ENCODE data around the gene TNK1. TPM values are rescaled to one million over a fixed set of nuclear protein-coding genes. Genes with fewer than 3 reads are reported as not detected.

TNK1 gene
- total and polyA plus RNA-seq, 8 donors = 4.9 to 13.8 (median 6.6) TPM

DNA sequence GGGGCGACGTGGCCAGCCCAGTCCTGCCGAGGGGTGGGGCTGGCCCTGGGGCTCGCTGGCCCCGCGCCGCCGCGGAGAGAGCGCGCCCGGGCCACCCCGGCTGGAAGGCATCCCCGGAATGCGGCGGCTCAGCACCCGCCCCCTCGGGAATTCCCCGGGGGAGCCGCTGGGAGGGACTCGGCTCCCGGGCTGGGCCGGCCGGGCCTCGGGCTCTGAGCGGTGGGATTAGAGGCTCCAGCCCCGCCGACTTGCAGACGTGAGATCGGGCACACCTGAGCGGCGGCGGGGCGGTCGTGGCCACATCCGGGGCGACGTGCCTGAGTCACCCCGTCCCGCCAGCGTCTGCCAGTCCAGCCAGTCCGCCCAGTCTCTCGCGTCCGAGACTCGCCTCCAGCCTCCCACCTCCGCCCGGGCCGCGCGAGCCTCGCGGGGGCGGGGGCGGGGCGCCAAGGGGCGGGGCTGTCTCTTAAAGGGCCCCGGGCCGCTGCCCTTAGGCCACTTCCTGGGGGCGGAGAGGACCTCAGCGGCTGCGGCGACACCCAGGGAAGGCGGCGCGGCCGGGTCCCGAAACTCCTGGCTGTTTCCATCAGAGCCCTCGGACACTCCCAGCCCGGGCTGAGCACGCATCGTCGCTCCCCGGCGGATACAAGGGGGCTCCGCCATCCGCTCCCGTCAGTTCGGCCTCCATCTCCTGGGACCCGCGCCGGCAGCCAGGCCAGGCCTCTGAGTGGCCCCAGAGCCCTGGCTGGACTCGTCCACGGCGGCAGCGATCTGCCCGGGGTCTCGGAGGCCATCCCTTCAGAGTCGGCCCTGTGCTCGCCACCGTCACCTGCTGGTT lies 29.0 kb upstream of the TNK1 start, which contains the start of gene KCTD11:
KCTD11 (plus strand) TSS at position 498 of the 838 bp plus-strand sequence.
- TF ChIP-seq, protein P1, sequence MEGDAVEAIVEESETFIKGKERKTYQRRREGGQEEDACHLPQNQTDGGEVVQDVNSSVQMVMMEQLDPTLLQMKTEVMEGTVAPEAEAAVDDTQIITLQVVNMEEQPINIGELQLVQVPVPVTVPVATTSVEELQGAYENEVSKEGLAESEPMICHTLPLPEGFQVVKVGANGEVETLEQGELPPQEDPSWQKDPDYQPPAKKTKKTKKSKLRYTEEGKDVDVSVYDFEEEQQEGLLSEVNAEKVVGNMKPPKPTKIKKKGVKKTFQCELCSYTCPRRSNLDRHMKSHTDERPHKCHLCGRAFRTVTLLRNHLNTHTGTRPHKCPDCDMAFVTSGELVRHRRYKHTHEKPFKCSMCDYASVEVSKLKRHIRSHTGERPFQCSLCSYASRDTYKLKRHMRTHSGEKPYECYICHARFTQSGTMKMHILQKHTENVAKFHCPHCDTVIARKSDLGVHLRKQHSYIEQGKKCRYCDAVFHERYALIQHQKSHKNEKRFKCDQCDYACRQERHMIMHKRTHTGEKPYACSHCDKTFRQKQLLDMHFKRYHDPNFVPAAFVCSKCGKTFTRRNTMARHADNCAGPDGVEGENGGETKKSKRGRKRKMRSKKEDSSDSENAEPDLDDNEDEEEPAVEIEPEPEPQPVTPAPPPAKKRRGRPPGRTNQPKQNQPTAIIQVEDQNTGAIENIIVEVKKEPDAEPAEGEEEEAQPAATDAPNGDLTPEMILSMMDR (IDR thresholded peaks at IDR 0.05) = no peak
- Histone ChIP-seq H3K4me3 (peak within 1 kb of the TSS; percentile 82 to 94 (median 88)), H3K27ac (peak within 1 kb of the TSS; percentile 95 to 99 (median 98)), H3K27me3 (no peaks in the 10 kb centered on the region), H3K4me1 (peaks cover 7 to 21% (median 8%) of the 10 kb centered on the region in 3 donors), H3K36me3 (no peaks in the 10 kb centered on the region), H3K9me3 (no peaks in the 10 kb centered on the region)
- DNase-seq (peak; percentile 91 to 97 (median 94)), ATAC-seq (peak; percentile 79 to 84 (median 80)), FAIRE-seq (no peak)
- intact Hi-C loops (cut with DNase I) = loop anchor here in 2 of 3 donors (10.0 kb wide), 3 partner anchors 83 to 233 kb away; partner anchors contain the start of genes FGF11 (in 2 of the 2), TMEM102 (in 2 of the 2), MPDU1 (in 1 of the 2) and TNFSF13 (in 1 of the 2)
- 0% methylated on average over 37 to 91 of the region's 91 CpGs for WGBS, 2 donors

DNA sequence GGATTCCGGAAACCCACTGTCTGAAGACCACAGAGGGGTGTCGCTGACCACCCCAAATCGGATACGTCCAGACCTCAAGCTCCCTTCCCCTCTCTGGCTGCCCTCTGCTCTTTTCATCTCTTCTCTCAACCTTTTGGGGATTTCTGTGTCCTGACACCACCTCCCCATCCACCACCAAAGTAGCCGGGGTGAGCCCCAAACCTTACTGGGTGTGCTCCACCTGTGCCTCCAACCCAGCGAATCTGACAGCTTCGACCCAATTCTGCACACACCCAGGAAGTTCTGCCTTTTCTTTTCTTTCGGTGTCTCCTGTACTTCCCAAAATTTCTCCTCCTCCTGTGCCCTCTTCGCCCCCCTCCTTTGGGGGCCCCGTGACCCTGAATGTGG lies 28.4 kb upstream of the TNK1 start:
- Histone ChIP-seq H3K9me3 (no peaks in the 10 kb centered on the region), H3K27ac (peak overlapping the region; percentile 95 to 99 (median 98)), H3K4me3 (peak overlapping the region; percentile 82 to 94 (median 88)), H3K27me3 (no peaks in the 10 kb centered on the region), H3K36me3 (no peaks in the 10 kb centered on the region), H3K4me1 (peaks cover 7 to 21% (median 8%) of the 10 kb centered on the region in 3 donors)
- no peak for DNase-seq
- no peak for ATAC-seq
- 17% methylated on average over 10 of the region's 10 CpGs for WGBS, 2 donors
- no peak for FAIRE-seq
- intact Hi-C loops (cut with DNase I) = loop anchor here in 2 of 3 donors (10.0 kb wide), 3 partner anchors 82 to 232 kb away; partner anchors contain the start of genes FGF11 (in 2 of the 2), TMEM102 (in 2 of the 2), MPDU1 (in 1 of the 2) and TNFSF13 (in 1 of the 2)
- TF ChIP-seq, protein P1 (IDR thresholded peaks at IDR 0.05) = peak in 3 of 4 donors; percentile 11 to 39 (median 27)

DNA sequence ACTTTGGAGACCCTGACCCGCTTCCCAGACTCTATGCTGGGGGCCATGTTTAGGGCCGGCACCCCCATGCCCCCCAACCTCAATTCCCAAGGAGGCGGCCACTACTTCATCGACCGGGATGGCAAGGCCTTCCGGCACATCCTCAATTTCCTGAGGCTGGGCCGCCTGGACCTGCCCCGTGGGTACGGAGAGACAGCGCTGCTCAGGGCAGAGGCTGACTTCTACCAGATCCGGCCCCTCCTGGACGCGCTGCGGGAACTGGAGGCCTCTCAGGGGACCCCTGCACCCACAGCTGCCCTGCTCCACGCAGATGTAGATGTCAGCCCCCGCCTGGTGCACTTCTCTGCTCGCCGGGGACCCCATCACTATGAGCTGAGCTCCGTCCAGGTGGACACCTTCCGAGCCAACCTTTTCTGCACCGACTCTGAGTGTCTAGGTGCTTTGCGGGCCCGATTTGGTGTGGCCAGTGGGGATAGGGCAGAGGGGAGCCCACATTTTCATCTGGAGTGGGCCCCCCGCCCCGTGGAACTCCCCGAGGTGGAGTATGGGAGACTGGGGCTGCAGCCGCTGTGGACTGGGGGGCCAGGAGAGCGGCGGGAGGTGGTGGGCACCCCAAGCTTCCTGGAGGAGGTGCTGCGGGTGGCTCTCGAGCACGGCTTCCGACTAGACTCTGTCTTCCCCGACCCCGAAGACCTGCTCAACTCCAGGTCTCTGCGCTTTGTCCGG lies 27.8 kb upstream of the TNK1 start:
- intact Hi-C loops (cut with DNase I) = loop anchor here in 2 of 3 donors (10.0 kb wide), 3 partner anchors 82 to 232 kb away; partner anchors contain the start of genes FGF11 (in 2 of the 2), TMEM102 (in 2 of the 2), MPDU1 (in 1 of the 2) and TNFSF13 (in 1 of the 2)
- Histone ChIP-seq H3K9me3 (no peaks in the 10 kb centered on the region), H3K4me3 (peak overlapping the region; percentile 82 to 94 (median 88)), H3K27ac (no peak overlapping the region), H3K27me3 (no peaks in the 10 kb centered on the region), H3K4me1 (peaks cover 7 to 21% (median 8%) of the 10 kb centered on the region in 3 donors), H3K36me3 (no peaks in the 10 kb centered on the region)
- TF ChIP-seq, protein P1 (IDR thresholded peaks at IDR 0.05) = no peak
- DNase-seq = peak in 3 of 6 donors; percentile 22 to 57 (median 40)
- 80 to 84% methylated on average over 37 of the region's 37 CpGs for WGBS, 2 donors
- FAIRE-seq = no peak
- no peak for ATAC-seq

DNA sequence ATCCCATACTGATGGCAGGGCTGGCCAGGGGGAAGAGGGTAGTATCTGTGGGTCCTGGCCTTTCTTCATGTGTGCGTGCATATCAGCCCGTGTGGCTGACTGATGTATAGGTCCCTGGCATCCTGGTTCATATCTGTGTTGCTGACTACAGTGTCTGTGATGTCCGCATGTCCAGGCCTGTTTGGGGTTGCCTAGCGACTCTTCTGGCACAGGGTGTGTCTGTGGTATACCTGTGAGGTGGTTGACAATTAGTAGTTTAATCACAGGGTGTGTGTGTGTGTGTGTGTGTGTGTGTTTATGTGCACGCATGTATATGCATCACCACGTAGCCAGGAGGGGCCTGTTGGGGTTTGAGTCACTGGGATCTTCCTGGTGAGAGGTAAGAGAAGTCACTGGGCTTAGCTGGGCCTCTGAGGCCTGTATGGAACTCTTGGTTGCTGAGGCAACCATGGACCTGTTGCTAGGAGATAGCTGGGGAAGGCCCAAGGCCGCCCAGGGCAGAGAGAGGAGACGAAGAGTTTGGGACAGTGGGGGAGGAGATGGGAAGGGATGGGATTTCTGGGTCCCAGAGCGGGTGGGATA lies 26.5 kb upstream of the TNK1 start:
- H3K36me3 ChIP-seq = no peaks in the 10 kb centered on the region
- ATAC-seq = no peak
- H3K4me1 ChIP-seq = peaks cover 7 to 21% (median 8%) of the 10 kb centered on the region in 3 donors
- no peak overlapping the region for H3K4me3 ChIP-seq
- H3K9me3 ChIP-seq = no peaks in the 10 kb centered on the region
- WGBS, 2 donors = 66 to 71% methylated on average over 9 of the region's 9 CpGs
- no peak overlapping the region for H3K27ac ChIP-seq
- H3K27me3 ChIP-seq = no peaks in the 10 kb centered on the region
- TF ChIP-seq, protein P1 (IDR thresholded peaks at IDR 0.05) = no peak
- DNase-seq = no peak
- FAIRE-seq = no peak
- intact Hi-C loops (cut with DNase I) = loop anchor here in 2 of 3 donors (10.0 kb wide), 3 partner anchors 80 to 230 kb away; partner anchors contain the start of genes FGF11 (in 2 of the 2), TMEM102 (in 2 of the 2), MPDU1 (in 1 of the 2) and TNFSF13 (in 1 of the 2)
